ENCODE data around the gene UAP1L1. TPM values are rescaled to one million over a fixed set of nuclear protein-coding genes. Genes with fewer than 3 reads are reported as not detected.

Gene UAP1L1
- total RNA-seq, 1 donor from 2014 or later: 17.2 TPM

- H3K36me3 Mint-ChIP-seq (ENCODE audit: low read depth): no peaks in the 10 kb centered on the region
- H3K4me1 Mint-ChIP-seq: peaks cover 8% of the 10 kb centered on the region
- ATAC-seq (ENCODE audit: low read depth) (no peak), DNase-seq (no peak)
- H3K27ac Mint-ChIP-seq: no peak overlapping the region
- no peak for TF ChIP-seq CTCF (IDR thresholded peaks at IDR 0.05)
- intact Hi-C loops (cut with micrococcal nuclease): no loop called here
- CTCF ChIA-PET: no interaction called here
- H3K9me3 Mint-ChIP-seq: no peaks in the 10 kb centered on the region
- peaks cover 28% of the 10 kb centered on the region for H3K27me3 Mint-ChIP-seq
- POLR2A ChIA-PET: no interaction called here
- no peak overlapping the region for H3K4me3 Mint-ChIP-seq
Observed at GRCh38 chr9:137050570-137050969, 26.7 kb upstream of the UAP1L1 start.

GRCh38 chr9:137051145-137051724 is 26.1 kb upstream of the UAP1L1 start:
- no peaks in the 10 kb centered on the region for H3K36me3 Mint-ChIP-seq (ENCODE audit: low read depth)
- H3K4me1 Mint-ChIP-seq: peaks cover 8% of the 10 kb centered on the region
- ATAC-seq (ENCODE audit: low read depth) (no peak), DNase-seq (no peak)
- ChIA-PET POLR2A (interaction anchor here (0.7 kb wide), 1 partner anchor 16 kb away, joined by 3 read pairs; no protein-coding TSS in a partner anchor), CTCF (interaction anchor here (1.7 kb wide), 1 partner anchor 22 kb away, joined by 4 read pairs; no protein-coding TSS in a partner anchor)
- H3K4me3 Mint-ChIP-seq: no peak overlapping the region
- no peaks in the 10 kb centered on the region for H3K9me3 Mint-ChIP-seq
- intact Hi-C loops (cut with micrococcal nuclease): no loop called here
- peaks cover 28% of the 10 kb centered on the region for H3K27me3 Mint-ChIP-seq
- no peak overlapping the region for H3K27ac Mint-ChIP-seq
- TF ChIP-seq CTCF (IDR thresholded peaks at IDR 0.05): no peak

- Mint-ChIP-seq H3K27ac (no peak overlapping the region), H3K36me3 (ENCODE audit: low read depth) (no peaks in the 10 kb centered on the region), H3K4me1 (peaks cover 3% of the 10 kb centered on the region), H3K27me3 (peaks cover 20% of the 10 kb centered on the region), H3K4me3 (no peak overlapping the region), H3K9me3 (no peaks in the 10 kb centered on the region)
- DNase-seq (no peak), ATAC-seq (ENCODE audit: low read depth) (no peak)
- intact Hi-C loops (cut with micrococcal nuclease): no loop called here
- no peak for TF ChIP-seq CTCF (IDR thresholded peaks at IDR 0.05)
- POLR2A ChIA-PET: no interaction called here
- CTCF ChIA-PET: interaction anchor here (1.1 to 1.7 kb wide), 4 partner anchors 13 to 184 kb away, joined by 3 to 4 read pairs (median 4); no protein-coding TSS in a partner anchor
Observed at GRCh38 chr9:137052293-137052692, 25.0 kb upstream of the UAP1L1 start.

GRCh38 chr9:137052998-137053943 is 24.0 kb upstream of the UAP1L1 start:
- intact Hi-C loops (cut with micrococcal nuclease): no loop called here
- Mint-ChIP-seq H3K9me3 (no peaks in the 10 kb centered on the region), H3K27ac (no peak overlapping the region), H3K4me3 (no peak overlapping the region), H3K27me3 (peaks cover 16% of the 10 kb centered on the region), H3K36me3 (ENCODE audit: low read depth) (no peaks in the 10 kb centered on the region), H3K4me1 (peaks cover 3% of the 10 kb centered on the region)
- no peak for TF ChIP-seq CTCF (IDR thresholded peaks at IDR 0.05)
- peak; percentile 45 for ATAC-seq (ENCODE audit: low read depth)
- POLR2A ChIA-PET: no interaction called here
- CTCF ChIA-PET: interaction anchor here (1.1 to 1.7 kb wide), 4 partner anchors 12 to 183 kb away, joined by 3 to 4 read pairs (median 4); no protein-coding TSS in a partner anchor
- no peak for DNase-seq

Measured in activated B cell treated with CpG ODN at 0.5 μM for 24 hours (primary cell).